Testis (tissue), 2 donors: ENCODE measurements around the gene CTAGE8.

Experiments
- CTCF ChIP-seq, 3 experiments: fragments of 450-650 bp in 2 of 3; fragments of 200-600 bp in 1 of 3; sonication (generic) in 1 of 3; IDR thresholded peaks; one replicate each; pipeline ENCODE4 v1.5.1; 2016 to 2019; ENCODE audit warnings: antibody characterized with exemption in 3 of 3, mild to moderate bottlenecking in 2 of 3, moderate library complexity in 1 of 3
- POLR2A ChIP-seq: fragments of 450-650 bp; IDR thresholded peaks from one replicate; pipeline ENCODE4 v1.6.1; 2017; ENCODE audit warnings: antibody characterized with exemption, mild to moderate bottlenecking, moderate library complexity

- TF ChIP-seq CTCF (IDR thresholded peaks at IDR 0.05) (no peak), POLR2A (no peak)
Observed at GRCh38 chr7:144256112-144256511, 13.0 kb downstream of the CTAGE8 start.
